ENCODE data around the gene CLBA1. TPM values are rescaled to one million over a fixed set of nuclear protein-coding genes. Genes with fewer than 3 reads are reported as not detected.

CLBA1 gene
- polyA plus RNA-seq, 1 of the 3 experiments (the other 2 are of a cell fraction): 18.5 TPM

- no peak for TF ChIP-seq REST (IDR thresholded peaks at IDR 0.05; ENCODE audit: low read depth, low read length)
- no peak for TF ChIP-seq PBX3 (IDR thresholded peaks at IDR 0.05)
- TF ChIP-seq CTCF (IDR thresholded peaks at IDR 0.05): no peak
- no peak for TF ChIP-seq RFX5 (IDR thresholded peaks at IDR 0.05; ENCODE audit: low read length)
- Histone ChIP-seq H3K27me3 (ENCODE audit: insufficient read depth) (no peaks in the 10 kb centered on the region), H2AFZ (ENCODE audit: low read depth) (no peak overlapping the region), H3K4me2 (no peak overlapping the region), H3K27ac (ENCODE audit: low read depth in 2 of 2, low read length in 1 of 2) (no peak overlapping the region), H3K9ac (no peak overlapping the region), H3K79me2 (ENCODE audit: insufficient read depth) (peaks cover 7% of the 10 kb centered on the region; the same call in 1 of the 2 replicates), H3K9me2 (no peaks in the 10 kb centered on the region), H3K4me3 (ENCODE audit: low read depth in 2 of 2, low read length in 1 of 2) (no peak overlapping the region), H3K9me3 (no peaks in the 10 kb centered on the region), H4K20me1 (ENCODE audit: insufficient read depth) (no peaks in the 10 kb centered on the region), H3K36me3 (replicated peaks in 1 of 2; ENCODE audit: control insufficient read depth in 1 of 2, insufficient read depth in 2 of 2, low read length in 1 of 2) (peaks cover 2 to 49% of the 10 kb centered on the region in 2 experiments), H3K4me1 (ENCODE audit: control insufficient read depth in 1 of 2, insufficient read depth in 2 of 2, low read depth in 1 of 2, low read length in 1 of 2) (peaks cover 0 to 3% of the 10 kb centered on the region in 2 experiments; a peak in 1 of 4 replicates), H3F3A (replicated peaks; ENCODE audit: insufficient read depth) (peaks cover 9% of the 10 kb centered on the region)
- CTCF ChIA-PET: no interaction called here
- 89% methylated on average over 34 of the region's 34 CpGs for WGBS (ENCODE audit: low lambda C conversion rate)
- DNase-seq: no peak
- POLR2A ChIA-PET: no interaction called here
Measured at GRCh38 chr14:104991896-104992230, 6.3 kb downstream of the CLBA1 start.

- H3K9ac ChIP-seq: no peak overlapping the region
- H2AFZ ChIP-seq (ENCODE audit: low read depth): no peak overlapping the region
- CTCF ChIA-PET: no interaction called here
- H3K79me2 ChIP-seq (ENCODE audit: insufficient read depth): peaks cover 11% of the 10 kb centered on the region; the same call in 1 of the 2 replicates
- no peaks in the 10 kb centered on the region for H4K20me1 ChIP-seq (ENCODE audit: insufficient read depth)
- 97% methylated on average over 11 of the region's 11 CpGs for WGBS (ENCODE audit: low lambda C conversion rate)
- peaks cover 5 to 50% of the 10 kb centered on the region in 2 experiments for H3K36me3 ChIP-seq (replicated peaks in 1 of 2; ENCODE audit: control insufficient read depth in 1 of 2, insufficient read depth in 2 of 2, low read length in 1 of 2)
- H3K4me3 ChIP-seq (ENCODE audit: low read depth in 2 of 2, low read length in 1 of 2): no peak overlapping the region
- POLR2A ChIA-PET: no interaction called here
- no peaks in the 10 kb centered on the region for H3K27me3 ChIP-seq (ENCODE audit: insufficient read depth)
- TF ChIP-seq ZBTB33 (IDR thresholded peaks at IDR 0.05; ENCODE audit: borderline replicate concordance, low read depth) (no peak), REST (IDR thresholded peaks at IDR 0.05; ENCODE audit: low read depth, low read length) (no peak), TCF12 (IDR thresholded peaks at IDR 0.05) (no peak), CHD2 (IDR thresholded peaks at IDR 0.05; ENCODE audit: low read length, partially characterized antibody) (no peak), ELF1 (IDR thresholded peaks at IDR 0.05) (no peak), SMC3 (IDR thresholded peaks at IDR 0.05; ENCODE audit: low read depth, low read length) (no peak)
- H3K4me1 ChIP-seq (ENCODE audit: control insufficient read depth in 1 of 2, insufficient read depth in 2 of 2, low read depth in 1 of 2, low read length in 1 of 2): no peaks in the 10 kb centered on the region
- no peak overlapping the region for H3K27ac ChIP-seq (ENCODE audit: low read depth in 2 of 2, low read length in 1 of 2)
- DNase-seq: no peak
- no peaks in the 10 kb centered on the region for H3K9me3 ChIP-seq
- H3K9me2 ChIP-seq: no peaks in the 10 kb centered on the region
- no peak overlapping the region for H3K4me2 ChIP-seq
- H3F3A ChIP-seq (replicated peaks; ENCODE audit: insufficient read depth): peaks cover 12% of the 10 kb centered on the region
Measured at GRCh38 chr14:104992501-104992900, 6.9 kb downstream of the CLBA1 start.
